ENCODE measurements around the gene IRF1. TPM values are rescaled to one million over a fixed set of nuclear protein-coding genes. Genes with fewer than 3 reads are reported as not detected.

The IRF1 gene
- total RNA-seq, 2 donors from 2014 or later: 351 to 512 TPM

DNA sequence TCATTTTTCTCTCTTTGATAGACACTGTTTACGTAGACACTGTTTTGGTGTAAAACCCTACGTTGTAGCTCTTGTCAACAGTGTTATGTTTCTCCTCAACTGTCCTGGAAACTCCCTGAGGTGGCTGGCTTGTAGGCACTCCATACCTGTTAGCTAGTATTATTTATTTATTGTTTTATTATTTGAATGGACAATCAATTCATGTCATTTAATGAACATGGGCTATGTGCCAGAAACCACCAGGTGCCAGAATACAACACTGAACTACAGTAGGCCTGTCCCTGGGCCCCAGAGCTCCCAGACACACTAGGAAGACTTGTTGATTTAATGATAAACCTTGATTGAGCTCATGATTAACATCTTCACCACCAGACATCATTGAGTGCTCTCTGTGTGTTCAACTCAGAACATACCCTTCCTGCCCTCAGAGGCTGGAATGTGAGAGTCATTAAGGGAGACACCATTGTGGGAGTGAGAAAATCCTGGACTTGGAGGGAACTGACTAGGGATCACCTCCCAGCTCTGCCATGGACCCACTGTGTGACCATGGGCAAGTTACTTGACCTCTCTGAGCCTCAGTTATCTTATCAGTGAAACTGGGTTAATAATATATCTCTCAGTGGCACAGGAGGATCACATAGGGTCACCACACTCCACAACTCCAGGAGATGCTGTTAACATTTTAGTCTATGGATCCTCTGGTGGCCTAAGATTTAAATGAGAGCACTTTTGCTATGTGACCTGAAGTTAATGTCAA lies 19.2 kb downstream of the IRF1 start:
- Mint-ChIP-seq H3K4me1 (ENCODE audit: low read depth in 2 of 2) (peaks cover 84 to 86% of the 10 kb centered on the region in 2 donors), H3K27me3 (no peaks in the 10 kb centered on the region), H3K4me3 (peak overlapping the region; percentile 89), H3K9me3 (no peaks in the 10 kb centered on the region), H3K27ac (peak overlapping the region; percentile 90 to 97), H3K36me3 (no peaks in the 10 kb centered on the region)
- DNase-seq (ENCODE audit: low spot score) (no peak), ATAC-seq (no peak)

DNA sequence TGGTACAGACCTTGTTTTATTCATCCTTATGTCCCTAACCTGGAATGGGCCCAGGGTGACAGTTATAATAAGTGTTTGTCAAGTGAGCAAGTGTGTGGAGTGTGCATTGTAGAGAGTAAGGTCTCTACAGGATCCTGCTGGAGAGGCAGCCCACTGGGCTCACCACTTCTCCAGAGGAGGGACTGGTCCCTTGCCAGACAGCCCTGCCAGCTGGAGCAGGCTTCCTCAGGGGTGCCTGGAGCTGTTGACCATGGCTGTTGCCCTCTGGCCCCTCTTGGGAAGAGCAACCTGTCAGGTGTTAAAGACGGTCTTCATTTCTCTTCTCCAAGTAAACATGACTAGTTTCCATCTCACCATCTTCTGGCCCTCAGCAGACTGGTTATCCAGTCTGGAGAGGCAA lies 20.0 kb downstream of the IRF1 start:
- Mint-ChIP-seq H3K27me3 (no peaks in the 10 kb centered on the region), H3K4me1 (ENCODE audit: low read depth in 2 of 2) (peaks cover 83 to 86% of the 10 kb centered on the region in 2 donors), H3K36me3 (no peaks in the 10 kb centered on the region), H3K27ac (peak overlapping the region; percentile 90 to 97), H3K9me3 (no peaks in the 10 kb centered on the region), H3K4me3 (peak overlapping the region; percentile 89)
- no peak for ATAC-seq
- no peak for DNase-seq (ENCODE audit: low spot score)

DNA sequence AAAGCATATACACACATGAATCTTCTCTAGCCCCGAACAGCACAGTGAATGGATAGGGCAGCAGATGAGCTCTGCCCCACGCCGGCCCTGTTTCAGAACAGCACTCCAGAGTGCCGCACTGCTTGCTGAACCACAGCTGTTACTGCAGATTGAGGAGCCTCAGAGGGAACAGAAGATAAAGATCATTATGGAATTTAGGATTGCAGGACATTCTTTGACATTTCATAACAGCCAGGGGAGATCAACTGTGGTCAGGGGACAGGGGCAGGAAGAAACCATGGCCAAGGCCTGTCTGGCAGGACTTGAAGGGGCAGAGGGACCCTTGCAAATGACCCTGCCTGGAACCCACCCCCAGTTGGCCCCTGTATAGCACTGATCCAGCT lies 20.6 kb downstream of the IRF1 start:
- Mint-ChIP-seq H3K27me3 (no peaks in the 10 kb centered on the region), H3K36me3 (no peaks in the 10 kb centered on the region), H3K4me3 (peak overlapping the region; percentile 89), H3K9me3 (no peaks in the 10 kb centered on the region), H3K27ac (peak overlapping the region; percentile 90 to 97), H3K4me1 (ENCODE audit: low read depth in 2 of 2) (peaks cover 85 to 88% of the 10 kb centered on the region in 2 donors)
- peak; percentile 60 for DNase-seq (ENCODE audit: low spot score)
- no peak for ATAC-seq

DNA sequence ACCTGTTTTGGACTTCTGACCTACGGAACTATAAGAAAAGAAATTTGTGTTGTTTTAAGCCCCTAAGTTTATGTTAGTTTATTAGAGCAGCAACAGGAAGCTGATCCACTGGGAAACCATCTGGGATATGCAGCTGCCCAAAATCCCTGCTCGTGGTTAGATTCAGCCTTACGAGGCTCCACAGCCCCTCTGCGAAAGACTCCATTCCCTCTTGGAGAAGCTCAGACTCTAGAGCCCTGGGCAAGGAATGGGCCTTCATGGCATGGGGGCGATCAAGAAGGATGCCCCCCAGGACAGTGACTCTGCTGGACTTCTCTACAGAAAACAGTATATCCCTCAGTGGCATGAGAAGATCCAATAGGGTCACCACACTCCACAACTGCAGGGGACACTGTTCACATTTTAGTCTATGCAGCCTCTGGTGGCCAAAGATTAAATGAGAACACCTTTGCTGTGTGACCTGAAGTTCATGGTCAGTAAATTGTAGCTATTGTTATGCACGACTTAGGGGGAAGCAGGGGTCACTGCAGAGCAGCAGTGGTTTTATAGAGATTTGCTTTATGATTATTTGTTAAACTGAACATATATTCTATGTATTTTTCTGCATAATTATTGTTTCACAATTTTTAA lies 21.1 kb downstream of the IRF1 start:
- Mint-ChIP-seq H3K4me1 (ENCODE audit: low read depth in 2 of 2) (peaks cover 85 to 88% of the 10 kb centered on the region in 2 donors), H3K9me3 (no peaks in the 10 kb centered on the region), H3K27me3 (no peaks in the 10 kb centered on the region), H3K36me3 (no peaks in the 10 kb centered on the region), H3K27ac (peak overlapping the region; percentile 90 to 97), H3K4me3 (peak overlapping the region; percentile 89)
- no peak for ATAC-seq
- no peak for DNase-seq (ENCODE audit: low spot score)

GRCh38 chr5:132468656-132469379 lies 21.8 kb downstream of the IRF1 start:
- peaks cover 86 to 88% of the 10 kb centered on the region in 2 donors for H3K4me1 Mint-ChIP-seq (ENCODE audit: low read depth in 2 of 2)
- DNase-seq (ENCODE audit: low spot score) (no peak), ATAC-seq (no peak)
- no peaks in the 10 kb centered on the region for H3K36me3 Mint-ChIP-seq
- no peaks in the 10 kb centered on the region for H3K27me3 Mint-ChIP-seq
- no peaks in the 10 kb centered on the region for H3K9me3 Mint-ChIP-seq
- H3K27ac Mint-ChIP-seq: peak overlapping the region; percentile 90 to 97
- H3K4me3 Mint-ChIP-seq: peak overlapping the region; percentile 89

DNA sequence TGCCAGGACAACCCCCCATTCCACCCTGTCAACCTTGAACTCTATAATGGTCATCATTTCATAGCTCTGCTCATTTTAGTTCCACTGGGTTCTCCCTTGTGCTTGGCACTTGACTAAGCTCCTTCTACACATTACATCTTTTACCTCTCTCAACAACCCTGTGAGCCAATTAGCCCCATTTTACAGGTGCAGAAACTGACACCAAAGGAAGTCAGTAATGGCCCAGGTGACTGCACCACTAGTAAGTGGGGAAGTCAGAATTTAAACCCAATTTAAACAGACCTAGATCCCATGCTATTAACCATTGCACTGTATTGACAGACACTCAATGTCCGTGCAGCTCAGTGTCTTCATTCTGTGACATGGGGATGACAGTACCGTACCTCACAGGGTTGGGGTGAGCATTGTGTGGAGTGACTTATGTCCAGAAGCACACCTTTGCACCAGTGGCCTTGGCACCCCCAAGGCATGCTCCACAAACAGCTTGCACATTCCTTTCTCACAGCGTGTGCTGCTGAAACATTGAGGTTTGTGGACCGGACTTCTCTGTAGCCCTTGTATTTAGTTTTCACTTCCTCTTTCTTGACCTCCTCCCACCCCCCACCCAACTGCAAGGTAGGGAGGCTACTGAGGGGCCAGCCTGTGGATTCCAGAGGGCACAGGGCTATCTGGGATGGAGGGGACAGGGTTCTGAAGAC lies 23.1 kb downstream of the IRF1 start:
- peak overlapping the region; percentile 90 to 97 for H3K27ac Mint-ChIP-seq
- ATAC-seq: no peak
- no peak for DNase-seq (ENCODE audit: low spot score)
- H3K4me3 Mint-ChIP-seq: peak overlapping the region; percentile 89
- H3K9me3 Mint-ChIP-seq: no peaks in the 10 kb centered on the region
- H3K36me3 Mint-ChIP-seq: no peaks in the 10 kb centered on the region
- H3K4me1 Mint-ChIP-seq (ENCODE audit: low read depth in 2 of 2): peaks cover 86 to 91% of the 10 kb centered on the region in 2 donors
- H3K27me3 Mint-ChIP-seq: no peaks in the 10 kb centered on the region

GRCh38 chr5:132466433-132467286 lies 23.9 kb downstream of the IRF1 start:
- DNase-seq (ENCODE audit: low spot score) (peak; percentile 87), ATAC-seq (peak; percentile 84)
- no peaks in the 10 kb centered on the region for H3K27me3 Mint-ChIP-seq
- peaks cover 87 to 91% of the 10 kb centered on the region in 2 donors for H3K4me1 Mint-ChIP-seq (ENCODE audit: low read depth in 2 of 2)
- H3K27ac Mint-ChIP-seq: peak overlapping the region; percentile 90 to 97
- peak overlapping the region; percentile 89 for H3K4me3 Mint-ChIP-seq
- H3K9me3 Mint-ChIP-seq: no peaks in the 10 kb centered on the region
- peaks cover 5% of the 10 kb centered on the region for H3K36me3 Mint-ChIP-seq

- no peak for ATAC-seq
- Mint-ChIP-seq H3K36me3 (peaks cover 12% of the 10 kb centered on the region), H3K4me1 (ENCODE audit: low read depth in 2 of 2) (peaks cover 87 to 89% of the 10 kb centered on the region in 2 donors), H3K4me3 (peak overlapping the region; percentile 89), H3K27me3 (no peaks in the 10 kb centered on the region), H3K27ac (peak overlapping the region; percentile 90 to 97), H3K9me3 (no peaks in the 10 kb centered on the region)
- DNase-seq (ENCODE audit: low spot score): no peak
Observed at GRCh38 chr5:132465059-132465707, 25.4 kb downstream of the IRF1 start.

DNA sequence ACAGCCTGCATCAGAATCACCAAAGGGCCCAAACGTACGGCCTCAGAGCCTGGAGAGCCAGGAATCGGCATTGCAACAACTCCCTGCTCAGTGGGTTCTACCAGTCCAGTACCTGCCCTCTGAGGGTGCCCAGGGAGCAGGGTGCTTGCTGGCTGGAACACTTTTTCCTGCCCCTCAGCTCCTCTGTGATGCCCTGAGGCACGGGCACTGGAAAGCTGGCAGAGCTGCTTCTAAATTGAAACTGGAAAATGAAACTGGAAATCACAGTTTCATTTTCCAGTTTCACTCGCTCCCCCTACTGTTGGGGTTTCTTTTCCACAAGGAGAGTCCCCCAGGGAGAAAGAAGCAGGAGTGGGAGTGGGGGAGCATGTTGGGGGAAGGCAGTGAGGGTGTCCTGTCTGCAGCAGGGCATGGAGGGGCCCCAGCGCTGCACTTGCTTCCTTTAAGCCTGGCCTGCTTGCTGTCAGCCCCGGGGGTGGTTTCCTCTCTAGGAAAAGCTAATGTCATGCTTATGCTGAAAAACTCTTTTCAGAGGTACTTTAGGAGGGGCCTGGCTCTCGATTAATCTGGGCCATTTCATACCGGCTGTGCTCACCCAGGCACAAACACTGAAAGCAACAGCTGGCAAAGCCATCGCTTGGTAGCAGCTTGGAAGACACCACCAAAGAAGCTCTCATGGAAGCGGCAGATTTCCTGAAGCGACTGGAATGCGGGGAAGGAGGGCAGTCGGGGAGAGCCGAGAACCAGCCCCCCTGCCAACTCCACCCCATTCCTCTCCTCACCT lies 26.2 kb downstream of the IRF1 start:
- Mint-ChIP-seq H3K36me3 (peaks cover 12% of the 10 kb centered on the region), H3K27me3 (no peaks in the 10 kb centered on the region), H3K27ac (peak overlapping the region; percentile 90 to 97), H3K4me1 (ENCODE audit: low read depth in 2 of 2) (peaks cover 87 to 88% of the 10 kb centered on the region in 2 donors), H3K4me3 (peak overlapping the region; percentile 89), H3K9me3 (no peaks in the 10 kb centered on the region)
- DNase-seq (ENCODE audit: low spot score) (no peak), ATAC-seq (peak in 1 of 2 donors; percentile 12)

- ATAC-seq (no peak), DNase-seq (ENCODE audit: low spot score) (no peak)
- H3K27ac Mint-ChIP-seq: peak overlapping the region; percentile 90 to 97
- no peaks in the 10 kb centered on the region for H3K9me3 Mint-ChIP-seq
- peaks cover 86% of the 10 kb centered on the region in 2 donors for H3K4me1 Mint-ChIP-seq (ENCODE audit: low read depth in 2 of 2)
- no peaks in the 10 kb centered on the region for H3K27me3 Mint-ChIP-seq
- peak overlapping the region; percentile 89 for H3K4me3 Mint-ChIP-seq
- peaks cover 12% of the 10 kb centered on the region for H3K36me3 Mint-ChIP-seq
Observed at GRCh38 chr5:132463811-132464155, 26.8 kb downstream of the IRF1 start.

- Mint-ChIP-seq H3K9me3 (no peaks in the 10 kb centered on the region), H3K36me3 (peaks cover 12% of the 10 kb centered on the region), H3K27me3 (no peaks in the 10 kb centered on the region), H3K4me1 (ENCODE audit: low read depth in 2 of 2) (peaks cover 86% of the 10 kb centered on the region in 2 donors), H3K4me3 (peak overlapping the region; percentile 89), H3K27ac (peak overlapping the region; percentile 90 to 97)
- DNase-seq (ENCODE audit: low spot score) (no peak), ATAC-seq (no peak)
Observed at GRCh38 chr5:132462856-132463745, 27.5 kb downstream of the IRF1 start.

All from natural killer cell treated with Interleukin-12 subunit alpha and Interleukin-12 subunit beta and Interleukin-15 and Interleukin-18, amount 100 ng/mL, for 72 hours (primary cell).